Measurements from ENCODE around the gene KRT71. TPM values are rescaled to one million over a fixed set of nuclear protein-coding genes. Genes with fewer than 3 reads are reported as not detected.

Gene KRT71
- total RNA-seq, 1 donor from 2014 or later, result not detected

GRCh38 chr12:52551216-52551865 lies 1.6 kb downstream of the KRT71 start:
- TF ChIP-seq CTCF (IDR thresholded peaks at IDR 0.05; ENCODE audit: unreplicated experiment), result no peak
- Mint-ChIP-seq H3K27me3 (peaks cover 61% of the 10 kb centered on the region), H3K4me3 (ENCODE audit: low read depth) (no peak overlapping the region), H3K36me3 (ENCODE audit: insufficient read depth) (no peaks in the 10 kb centered on the region), H3K27ac (no peak overlapping the region), H3K9me3 (ENCODE audit: low read depth) (no peaks in the 10 kb centered on the region), H3K4me1 (ENCODE audit: low read depth) (no peaks in the 10 kb centered on the region)
- no peak for DNase-seq (ENCODE audit: low spot score, unreplicated experiment)

GRCh38 chr12:52546126-52546525 lies 6.8 kb downstream of the KRT71 start:
- peaks cover 37% of the 10 kb centered on the region for H3K27me3 Mint-ChIP-seq

GRCh38 chr12:52543985-52544883 lies 8.7 kb downstream of the KRT71 start:
- H3K4me3 Mint-ChIP-seq (ENCODE audit: low read depth), result no peak overlapping the region
- TF ChIP-seq CTCF (IDR thresholded peaks at IDR 0.05; ENCODE audit: unreplicated experiment), result no peak
- H3K36me3 Mint-ChIP-seq (ENCODE audit: insufficient read depth), result no peaks in the 10 kb centered on the region
- peaks cover 29% of the 10 kb centered on the region for H3K27me3 Mint-ChIP-seq
- H3K27ac Mint-ChIP-seq, result no peak overlapping the region
- DNase-seq (ENCODE audit: low spot score, unreplicated experiment), result no peak
- no peaks in the 10 kb centered on the region for H3K4me1 Mint-ChIP-seq (ENCODE audit: low read depth)
- no peaks in the 10 kb centered on the region for H3K9me3 Mint-ChIP-seq (ENCODE audit: low read depth)

More at GRCh38 chr12:52546126-52546525, 6.8 kb downstream of the KRT71 start:
- DNase-seq (ENCODE audit: low spot score, unreplicated experiment), result no peak
- Mint-ChIP-seq H3K9me3 (ENCODE audit: low read depth) (no peaks in the 10 kb centered on the region), H3K27ac (no peak overlapping the region), H3K4me3 (ENCODE audit: low read depth) (no peak overlapping the region), H3K36me3 (ENCODE audit: insufficient read depth) (no peaks in the 10 kb centered on the region), H3K4me1 (ENCODE audit: low read depth) (no peaks in the 10 kb centered on the region)
- TF ChIP-seq CTCF (IDR thresholded peaks at IDR 0.05; ENCODE audit: unreplicated experiment), result no peak

GRCh38 chr12:52542785-52543318 lies 10.1 kb downstream of the KRT71 start:
- Mint-ChIP-seq H3K4me1 (ENCODE audit: low read depth) (no peaks in the 10 kb centered on the region), H3K27ac (no peak overlapping the region), H3K9me3 (ENCODE audit: low read depth) (no peaks in the 10 kb centered on the region), H3K27me3 (peaks cover 23% of the 10 kb centered on the region), H3K4me3 (ENCODE audit: low read depth) (no peak overlapping the region), H3K36me3 (ENCODE audit: insufficient read depth) (no peaks in the 10 kb centered on the region)
- no peak for DNase-seq (ENCODE audit: low spot score, unreplicated experiment)
- TF ChIP-seq CTCF (IDR thresholded peaks at IDR 0.05; ENCODE audit: unreplicated experiment), result no peak

- Mint-ChIP-seq H3K4me1 (ENCODE audit: low read depth) (no peaks in the 10 kb centered on the region), H3K4me3 (ENCODE audit: low read depth) (no peak overlapping the region), H3K36me3 (ENCODE audit: insufficient read depth) (no peaks in the 10 kb centered on the region), H3K9me3 (ENCODE audit: low read depth) (no peaks in the 10 kb centered on the region), H3K27me3 (peaks cover 25% of the 10 kb centered on the region), H3K27ac (no peak overlapping the region)
- no peak for DNase-seq (ENCODE audit: low spot score, unreplicated experiment)
- TF ChIP-seq CTCF (IDR thresholded peaks at IDR 0.05; ENCODE audit: unreplicated experiment), result no peak
These were observed 10.8 kb downstream of the KRT71 start for GRCh38 chr12:52542157-52542556.

Measured in progenitor cell of endocrine pancreas (in vitro differentiated cells).